Glutamatergic neuron (in vitro differentiated cells): Measurements from ENCODE around the gene PSTK. TPM values are rescaled to one million over a fixed set of nuclear protein-coding genes. Genes with fewer than 3 reads are reported as not detected.

Experiments
- DNase-seq: peaks from one replicate; pipeline ENCODE4 v3.0.0; 2022
- H3K27ac Mint-ChIP-seq: one replicate; pipeline ENCODE4 v1.8.0; 2020; ENCODE audit warnings: mild to moderate bottlenecking, mixed read lengths, inconsistent platforms; ENCODE audit not compliant: unreplicated experiment
- H3K27me3 Mint-ChIP-seq: one replicate; pipeline ENCODE4 v1.8.0; 2020; ENCODE audit warnings: mild to moderate bottlenecking, moderate library complexity, mixed read lengths, inconsistent platforms; ENCODE audit not compliant: unreplicated experiment
- H3K36me3 Mint-ChIP-seq: one replicate; pipeline ENCODE4 v1.8.0; 2020; ENCODE audit warnings: mild to moderate bottlenecking, mixed read lengths, inconsistent platforms; ENCODE audit not compliant: unreplicated experiment
- H3K4me1 Mint-ChIP-seq: one replicate; pipeline ENCODE4 v1.8.0; 2020; ENCODE audit warnings: mild to moderate bottlenecking, low read depth, mixed read lengths, inconsistent platforms; ENCODE audit not compliant: unreplicated experiment
- H3K4me3 Mint-ChIP-seq: one replicate; pipeline ENCODE4 v1.8.0; 2020; ENCODE audit warnings: mild to moderate bottlenecking, mixed read lengths, inconsistent platforms; ENCODE audit not compliant: unreplicated experiment
- H3K9me3 Mint-ChIP-seq: one replicate; pipeline ENCODE4 v1.8.0; 2020; ENCODE audit warnings: mild to moderate bottlenecking, moderate library complexity, mixed read lengths, inconsistent platforms; ENCODE audit not compliant: unreplicated experiment
- CTCF ChIP-seq: fragments of 200-600 bp; sonication (generic); IDR thresholded peaks from one replicate; pipeline ENCODE4 v1.5.0; 2021; ENCODE audit not compliant: partially characterized antibody, unreplicated experiment
- total RNA-seq: library from RNA; stranded (reverse); fragmentation: NEBNext Ultra II Directional; extraction: Animal tissue kit (Norgen Biotek cat#: 25700); gene quantifications from one replicate; pipeline ENCODE4 v1.2.1, GENCODE V29; 2021; ENCODE audit not compliant: unreplicated experiment

The PSTK gene
- total RNA-seq, 1 donor from 2014 or later: 3.8 TPM

- peak overlapping the region; percentile 99 for H3K4me3 Mint-ChIP-seq
- peak overlapping the region; percentile 97 for H3K27ac Mint-ChIP-seq
- peaks cover 12% of the 10 kb centered on the region for H3K36me3 Mint-ChIP-seq
- H3K27me3 Mint-ChIP-seq: peaks cover 9% of the 10 kb centered on the region
- no peak for TF ChIP-seq CTCF
- peak; percentile 29 for DNase-seq
- H3K9me3 Mint-ChIP-seq: peaks cover 8% of the 10 kb centered on the region
- peaks cover 3% of the 10 kb centered on the region for H3K4me1 Mint-ChIP-seq
Measured at GRCh38 chr10:123009105-123009820, 29.1 kb downstream of the PSTK start.

GRCh38 chr10:123011987-123012386, 31.8 kb downstream of the PSTK start:
- Mint-ChIP-seq H3K4me3 (no peak overlapping the region), H3K4me1 (peaks cover 3% of the 10 kb centered on the region), H3K36me3 (peaks cover 12% of the 10 kb centered on the region), H3K27me3 (peaks cover 11% of the 10 kb centered on the region), H3K27ac (no peak overlapping the region), H3K9me3 (peaks cover 8% of the 10 kb centered on the region)
- DNase-seq: no peak
- no peak for TF ChIP-seq CTCF

GRCh38 chr10:123013456-123014419, 33.5 kb downstream of the PSTK start:
- Mint-ChIP-seq H3K27ac (no peak overlapping the region), H3K9me3 (peaks cover 6% of the 10 kb centered on the region), H3K27me3 (peaks cover 9% of the 10 kb centered on the region), H3K4me3 (peak overlapping the region; percentile 6), H3K4me1 (no peaks in the 10 kb centered on the region), H3K36me3 (peaks cover 12% of the 10 kb centered on the region)
- DNase-seq: no peak
- TF ChIP-seq CTCF: no peak

GRCh38 chr10:123014772-123015171, 34.6 kb downstream of the PSTK start:
- H3K36me3 Mint-ChIP-seq: peaks cover 12% of the 10 kb centered on the region
- DNase-seq: no peak
- H3K4me3 Mint-ChIP-seq: no peak overlapping the region
- H3K4me1 Mint-ChIP-seq: no peaks in the 10 kb centered on the region
- no peak overlapping the region for H3K27ac Mint-ChIP-seq
- peaks cover 5% of the 10 kb centered on the region for H3K27me3 Mint-ChIP-seq
- no peak for TF ChIP-seq CTCF
- H3K9me3 Mint-ChIP-seq: no peaks in the 10 kb centered on the region
